ENCODE data around the gene RAB38.
A peak's percentile ranks its signal among the peaks of the same experiment; 100 is the strongest.

Gene RAB38

DNA sequence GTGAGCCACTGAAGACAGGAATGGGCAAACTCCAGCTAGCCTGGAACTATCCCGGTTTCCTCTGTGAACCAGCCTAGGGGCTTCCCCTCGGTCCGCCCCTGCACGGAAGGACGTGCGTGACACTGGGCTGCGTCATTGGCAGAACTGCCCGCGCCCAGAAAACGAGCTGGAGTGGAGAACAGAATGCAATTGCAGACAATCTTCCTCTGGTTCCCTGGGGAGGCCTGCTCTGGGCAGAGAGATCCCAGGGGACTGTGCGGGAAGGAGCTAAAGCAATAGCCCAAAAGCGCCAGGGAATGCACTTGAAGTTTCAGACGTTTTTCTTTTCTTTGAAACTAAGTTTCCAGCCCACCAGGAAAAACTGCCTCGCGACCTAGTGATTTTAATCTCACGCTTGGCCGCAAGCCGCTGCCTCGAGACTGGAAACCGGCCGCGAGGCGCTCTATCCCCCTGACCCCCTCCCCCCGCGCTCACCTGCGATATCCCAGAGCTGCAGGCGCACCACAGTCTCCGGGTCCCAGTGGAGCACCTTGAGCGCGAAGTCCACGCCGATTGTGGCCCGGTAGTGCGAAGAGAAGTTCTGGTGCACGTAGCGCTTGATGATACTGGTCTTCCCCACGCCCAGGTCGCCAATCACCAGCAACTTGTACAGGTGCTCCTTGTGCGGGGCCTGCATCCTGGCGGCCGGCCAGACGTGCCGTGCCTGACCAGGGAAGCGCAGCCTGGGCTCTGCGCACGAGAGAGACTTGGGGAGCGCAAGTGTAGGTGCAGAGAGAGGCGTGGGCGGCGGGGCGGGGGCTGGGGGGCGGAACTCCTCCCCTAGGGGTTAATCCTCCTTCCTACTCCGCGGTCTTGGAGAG is at the start of gene RAB38:
Gene RAB38 (minus strand): TSS at position 735 of the 860 bp plus-strand sequence. CDS start 59 bp downstream, at position 676.
- DNase-seq (ENCODE audit: low read depth in 2 of 3, low spot score in 1 of 3) = peak; percentile 24 to 54 (median 37)

- no peak for DNase-seq (ENCODE audit: low read depth in 2 of 3, low spot score in 1 of 3)
Observed at GRCh38 chr11:88213406-88213805, 38.2 kb upstream of the RAB38 start.

DNA sequence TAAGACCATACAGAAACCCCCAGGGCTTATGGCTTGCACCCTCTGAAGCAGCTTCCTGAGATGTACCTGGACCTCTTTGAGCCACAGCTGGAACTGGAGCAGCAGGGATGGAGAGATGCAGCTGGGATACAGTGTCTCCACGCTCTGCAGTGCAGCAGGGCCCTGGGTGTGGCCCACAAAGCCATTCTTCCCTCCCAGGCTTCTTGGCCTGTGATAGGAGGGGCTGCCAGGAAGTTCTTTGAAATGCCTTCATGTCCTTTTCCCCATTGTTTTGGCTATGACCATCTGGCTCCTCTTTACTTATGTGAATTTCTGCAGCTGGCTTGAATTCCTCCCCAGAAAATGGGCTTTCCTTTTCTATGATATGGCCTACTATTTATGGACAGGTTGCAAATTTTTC is 37.1 kb upstream of the RAB38 start:
- no peak for DNase-seq (ENCODE audit: low read depth in 2 of 3, low spot score in 1 of 3)

DNA sequence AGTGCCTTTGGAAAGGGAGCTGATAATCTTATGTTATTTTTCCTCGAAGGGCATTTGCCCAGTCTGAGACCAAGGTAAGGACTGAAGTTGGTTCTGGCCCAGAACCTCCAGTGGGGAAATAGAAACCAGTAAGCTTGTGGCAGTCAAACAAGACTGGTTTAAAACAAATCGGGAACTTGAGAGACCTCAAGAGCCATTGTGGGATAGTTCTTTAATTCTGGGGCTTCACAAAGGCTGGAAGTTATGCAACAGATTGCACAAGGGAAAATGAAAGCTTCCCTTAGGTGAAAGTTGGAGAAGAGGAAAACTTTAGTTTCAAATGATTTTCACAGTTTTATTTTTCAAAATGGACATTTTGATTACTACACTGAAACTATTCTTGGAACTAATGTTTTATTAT is 33.5 kb upstream of the RAB38 start:
- DNase-seq (ENCODE audit: low read depth in 2 of 3, low spot score in 1 of 3) = no peak

GRCh38 chr11:88206751-88207150 is 31.5 kb upstream of the RAB38 start:
- DNase-seq (ENCODE audit: low read depth in 2 of 3, low spot score in 1 of 3) = no peak

- DNase-seq (ENCODE audit: low read depth in 2 of 3, low spot score in 1 of 3) = no peak
Observed at GRCh38 chr11:88204353-88204752, 29.1 kb upstream of the RAB38 start.

GRCh38 chr11:88203604-88204003 is 28.4 kb upstream of the RAB38 start:
- no peak for DNase-seq (ENCODE audit: low read depth in 2 of 3, low spot score in 1 of 3)

GRCh38 chr11:88202498-88202897 is 27.3 kb upstream of the RAB38 start:
- no peak for DNase-seq (ENCODE audit: low read depth in 2 of 3, low spot score in 1 of 3)

DNA sequence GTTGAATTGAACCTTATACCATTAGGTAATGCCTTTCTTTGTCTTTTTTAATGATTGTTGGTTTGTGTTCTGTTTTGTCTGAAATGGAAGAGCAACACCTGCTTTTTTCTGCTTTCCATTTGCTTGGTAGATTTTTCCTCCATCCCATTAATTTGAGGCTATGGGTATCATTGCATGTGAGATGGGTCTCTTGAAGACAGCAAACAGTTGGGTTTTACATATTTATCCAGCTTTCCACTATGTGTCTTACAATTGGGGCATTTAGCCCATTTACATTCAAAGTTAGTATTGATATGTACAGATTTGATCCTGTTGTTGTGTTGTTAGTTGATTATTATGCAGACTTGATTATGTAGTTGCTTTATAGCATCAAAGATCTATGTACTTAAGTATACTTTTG is 21.1 kb upstream of the RAB38 start:
- no peak for DNase-seq (ENCODE audit: low read depth in 2 of 3, low spot score in 1 of 3)

DNA sequence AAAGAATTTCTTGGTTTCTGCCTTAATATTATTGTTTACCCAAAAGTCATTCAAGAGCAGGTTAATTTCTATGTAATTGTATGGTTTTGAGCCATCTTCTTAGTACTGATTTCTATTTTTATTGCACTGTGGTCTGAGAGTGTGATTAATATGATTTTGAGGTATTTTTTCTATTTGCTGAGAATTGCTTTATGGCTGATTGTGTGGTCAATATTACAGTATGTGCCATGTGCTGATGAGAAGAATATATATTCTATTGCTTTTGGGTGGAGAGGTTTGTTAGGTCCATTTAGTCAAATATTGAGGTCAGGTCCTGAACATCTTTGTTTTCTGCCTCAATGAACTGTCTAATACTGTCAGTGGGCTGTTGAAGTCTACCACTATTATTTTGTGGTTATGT is 20.7 kb upstream of the RAB38 start:
- no peak for DNase-seq (ENCODE audit: low read depth in 2 of 3, low spot score in 1 of 3)

DNA sequence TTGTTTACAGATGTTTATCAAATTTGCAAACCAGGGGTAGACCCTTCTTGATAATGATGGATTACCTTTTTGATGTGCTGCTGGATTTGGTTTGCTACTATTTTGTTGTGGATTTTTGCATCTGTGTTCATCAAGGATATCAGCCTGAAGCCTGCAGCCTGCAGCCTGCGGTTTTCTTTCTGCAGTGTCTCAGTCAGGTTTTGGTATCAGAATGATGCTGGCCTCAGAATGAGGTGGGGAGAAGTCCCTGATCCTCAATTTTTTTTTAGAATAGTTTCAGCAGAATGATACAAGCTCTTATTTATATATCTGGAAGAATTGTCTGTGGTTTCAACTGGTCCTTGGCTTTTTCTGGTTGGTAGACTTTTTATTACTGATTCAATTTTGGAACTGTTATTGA is 19.7 kb upstream of the RAB38 start:
- no peak for DNase-seq (ENCODE audit: low read depth in 2 of 3, low spot score in 1 of 3)

DNA sequence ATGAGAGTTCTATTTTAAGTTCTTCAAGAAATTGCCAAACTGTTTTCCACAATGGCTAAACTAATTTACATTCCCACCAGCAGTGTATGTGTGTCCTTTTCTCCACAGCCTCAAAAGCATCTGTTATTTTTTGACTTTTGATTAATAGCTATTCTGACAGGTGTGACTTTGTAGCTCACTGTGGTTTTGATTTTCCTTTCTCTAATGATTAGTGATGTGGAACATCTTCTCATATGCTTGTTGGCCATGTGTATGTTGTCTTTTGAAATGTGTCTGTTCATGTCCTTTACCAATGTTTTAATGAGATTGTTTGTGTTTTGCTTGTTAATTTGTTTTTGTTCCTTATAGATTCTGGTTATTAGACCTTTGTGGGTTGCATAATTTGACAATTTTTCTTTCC is 18.0 kb upstream of the RAB38 start:
- no peak for DNase-seq (ENCODE audit: low read depth in 2 of 3, low spot score in 1 of 3)

DNA sequence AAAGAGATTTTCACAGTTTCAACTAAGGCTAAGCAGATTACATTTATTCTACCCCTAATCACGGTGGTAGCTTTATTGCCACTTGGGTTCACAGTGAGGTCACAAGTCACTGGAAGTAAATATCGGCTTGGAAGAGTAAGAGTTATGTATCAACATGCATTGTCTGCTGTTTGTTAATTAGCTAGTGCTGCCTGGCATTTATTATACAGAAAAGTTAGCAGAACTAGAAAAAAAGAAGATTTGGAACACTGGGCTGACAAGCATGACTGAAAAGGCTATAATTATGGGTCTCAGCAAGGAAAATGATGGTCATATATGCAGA is 13.7 kb upstream of the RAB38 start:
- DNase-seq (ENCODE audit: low read depth in 2 of 3, low spot score in 1 of 3) = no peak

DNA sequence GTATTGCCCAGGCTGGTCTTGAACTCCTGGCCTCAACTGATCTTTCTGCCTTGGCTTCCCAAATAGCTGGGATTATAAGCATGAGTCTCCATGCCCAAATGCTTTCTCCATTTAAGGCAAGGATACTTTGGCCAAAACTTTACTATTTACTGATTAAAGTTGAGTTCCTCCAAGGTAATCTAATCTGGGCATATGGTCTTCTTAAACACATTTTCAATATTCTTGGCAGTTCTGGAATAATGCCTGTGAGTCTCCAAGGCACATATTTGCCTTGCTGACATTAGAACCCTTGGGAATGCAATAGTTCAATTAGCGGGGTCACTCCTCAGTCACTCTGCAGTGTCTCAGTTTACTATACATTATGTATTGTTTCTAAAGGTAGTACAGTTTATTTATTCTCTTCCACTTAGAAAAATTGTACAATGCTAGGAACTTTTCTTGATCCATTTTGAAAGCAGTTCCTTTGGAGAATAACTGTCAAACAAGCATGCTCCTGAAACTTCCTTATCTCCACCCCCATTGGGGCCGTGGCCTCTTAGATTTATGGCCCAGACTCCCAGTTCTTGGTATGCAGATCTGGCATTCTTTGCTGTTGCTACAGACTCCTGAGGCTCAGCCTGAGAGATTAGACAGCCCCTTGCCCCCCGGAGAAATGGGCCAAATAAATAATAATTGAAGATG is 13.1 kb upstream of the RAB38 start:
- no peak for DNase-seq (ENCODE audit: low read depth in 2 of 3, low spot score in 1 of 3)

DNA sequence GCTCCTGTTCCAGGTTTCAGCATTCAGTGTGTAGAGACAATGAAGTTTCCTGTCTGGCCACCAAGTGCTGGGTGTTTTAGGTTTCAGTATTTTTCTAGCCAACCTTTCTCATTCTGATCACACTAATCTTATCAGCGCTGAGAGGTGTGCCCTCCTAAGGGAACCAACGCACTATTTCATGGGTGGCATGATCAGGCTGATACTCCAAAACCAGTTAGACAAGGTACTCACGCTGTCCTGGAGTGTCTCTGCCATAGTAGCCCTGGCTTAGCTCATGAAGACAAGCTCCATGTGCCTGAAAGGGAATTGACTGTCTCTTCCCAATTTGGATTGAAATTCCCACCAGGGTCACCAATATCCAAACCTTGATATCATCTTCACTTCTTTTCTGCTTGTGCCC is 8.0 kb upstream of the RAB38 start:
- DNase-seq (ENCODE audit: low read depth in 2 of 3, low spot score in 1 of 3) = no peak

GRCh38 chr11:88181776-88182175 is 6.5 kb upstream of the RAB38 start:
- no peak for DNase-seq (ENCODE audit: low read depth in 2 of 3, low spot score in 1 of 3)

DNA sequence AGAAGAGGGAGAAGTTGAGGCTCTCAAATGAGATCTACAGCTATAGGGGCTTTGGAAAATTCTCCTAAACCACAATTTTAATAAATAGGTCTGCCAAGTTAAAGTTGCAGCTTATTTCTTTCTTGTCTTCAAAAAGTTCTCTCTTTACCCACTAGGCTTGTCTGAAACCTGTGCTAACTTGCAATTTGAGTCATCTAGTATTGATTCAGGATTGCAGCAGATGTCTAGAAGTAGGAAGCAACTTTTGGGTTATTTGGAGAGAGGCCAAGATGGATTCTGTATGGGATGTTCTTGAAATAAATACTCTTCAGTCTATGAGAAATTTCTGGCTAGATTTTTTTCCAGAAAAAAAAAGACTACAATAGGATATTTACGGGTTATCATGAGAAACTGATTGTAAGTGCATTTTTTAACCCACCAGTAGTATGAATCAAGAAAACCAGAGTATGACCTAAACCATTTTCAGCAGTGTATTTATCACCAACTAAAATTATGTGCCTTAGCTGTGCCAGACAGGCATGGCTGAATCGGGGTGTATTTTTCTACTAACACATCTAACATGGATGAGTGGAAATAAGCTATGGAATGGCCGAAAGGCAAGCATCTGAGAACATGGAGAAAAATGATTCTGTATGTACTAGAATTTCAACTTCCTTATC is 4.9 kb upstream of the RAB38 start:
- no peak for DNase-seq (ENCODE audit: low read depth in 2 of 3, low spot score in 1 of 3)

- peak; percentile 25 to 31 (median 31) for DNase-seq (ENCODE audit: low read depth in 2 of 3, low spot score in 1 of 3)
Observed at GRCh38 chr11:88179141-88179540, 3.9 kb upstream of the RAB38 start.

DNA sequence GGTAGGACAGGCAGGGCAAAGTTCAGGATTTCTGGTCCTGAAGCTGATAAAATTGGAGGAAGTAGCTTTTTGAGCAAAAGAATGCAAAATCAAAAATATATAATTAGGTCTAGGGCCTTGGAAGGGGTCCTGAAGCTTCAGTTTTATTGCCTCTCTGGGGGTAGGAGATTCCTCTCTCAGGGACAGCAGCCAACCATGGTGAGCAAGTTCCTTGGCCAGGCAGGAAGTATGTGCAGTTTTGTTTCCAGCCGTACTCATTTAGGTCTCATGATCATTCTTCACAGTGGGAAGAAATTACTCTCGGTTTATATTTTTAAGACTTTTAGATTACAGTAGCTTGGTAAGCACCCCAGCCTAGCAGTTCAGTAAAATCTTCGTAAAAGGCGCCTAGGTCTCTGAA is 2.9 kb upstream of the RAB38 start:
- DNase-seq (ENCODE audit: low read depth in 2 of 3, low spot score in 1 of 3) = no peak

- DNase-seq (ENCODE audit: low read depth in 2 of 3, low spot score in 1 of 3) = no peak
Observed at GRCh38 chr11:88175569-88176075, 379 bp upstream of the RAB38 start.

DNA sequence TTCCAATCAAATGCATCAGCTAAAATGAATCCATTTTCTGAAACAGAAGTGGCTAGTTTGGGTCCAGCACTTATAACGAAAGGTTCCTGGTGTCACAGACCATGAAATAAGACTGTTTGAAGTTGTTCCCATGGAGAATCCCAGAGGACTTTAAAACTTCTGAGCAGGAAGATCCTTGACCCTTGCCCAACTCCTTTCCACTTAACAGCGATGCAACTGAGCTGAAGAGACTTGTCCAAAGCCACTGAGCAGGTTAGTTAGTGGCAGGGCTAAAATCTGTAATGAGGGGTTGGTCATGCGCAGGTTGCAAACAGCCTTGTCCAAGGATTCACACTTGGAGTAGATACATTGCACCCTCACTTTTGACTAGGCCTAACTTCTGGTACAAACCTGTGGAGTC is 1.3 kb downstream of the RAB38 start:
- no peak for DNase-seq (ENCODE audit: low read depth in 2 of 3, low spot score in 1 of 3)

GRCh38 chr11:88171982-88172381 is 3.3 kb downstream of the RAB38 start:
- no peak for DNase-seq (ENCODE audit: low read depth in 2 of 3, low spot score in 1 of 3)

Data from stimulated activated CD4-positive, alpha-beta T cell treated with anti-CD3 and anti-CD28 coated beads, Interleukin-12 subunit alpha, Interleukin-12 subunit beta, amount 100 ng/mL, for 48 hours (primary cell).